Tibial artery (tissue), 4 donors: ENCODE measurements around the gene OSM.
A peak's percentile ranks its signal among the peaks of the same experiment; 100 is the strongest.

ENCODE experiments used
- DNase-seq, 2 donors: peaks; one replicate each; pipeline ENCODE4 v3.0.0-alpha.2; 2019
- H3K27ac ChIP-seq, 2 donors: fragments of 200-600 bp; sonication (generic) in 1 of 2; 1 replicate in 1 of 2; 2 replicates in 1 of 2; pipeline ENCODE4 v1.5.1; 2018 to 2019; ENCODE audit warnings: mild to moderate bottlenecking in 1 of 2
- H3K27me3 ChIP-seq, 2 donors: fragments of 200-600 bp; sonication (generic) in 1 of 2; one replicate each; pipeline versions ENCODE4 v1.5.1 to v1.6.0; 2016 to 2019
- H3K36me3 ChIP-seq, 3 donors: fragments of 200-600 bp; sonication (generic) in 2 of 3; one replicate each; pipeline ENCODE4 v1.5.1; 2016 to 2019; ENCODE audit warnings: mild to moderate bottlenecking in 2 of 3
- H3K4me1 ChIP-seq, 4 donors: fragments of 200-600 bp; sonication (generic) in 2 of 4; 1 replicate in 3 of 4; 2 replicates in 1 of 4; pipeline ENCODE4 v1.5.1; 2016 to 2019
- H3K4me3 ChIP-seq, 2 donors: fragments of 200-600 bp; sonication (generic) in 1 of 2; 1 replicate in 1 of 2; 2 replicates in 1 of 2; pipeline ENCODE4 v1.5.1; 2018 to 2019; ENCODE audit warnings: mild to moderate bottlenecking in 2 of 2
- H3K9me3 ChIP-seq, 3 donors: fragments of 200-600 bp; sonication (generic) in 1 of 3; one replicate each; pipeline ENCODE4 v1.5.1; 2016 to 2019
- CTCF ChIP-seq, 2 experiments: fragments of 200-600 bp in 1 of 2; fragments of 450-650 bp in 1 of 2; IDR thresholded peaks; one replicate each; pipeline ENCODE4 v1.5.1; 2017 to 2019; ENCODE audit warnings: antibody characterized with exemption in 2 of 2, mild to moderate bottlenecking in 1 of 2, moderate library complexity in 1 of 2
- intact Hi-C: fragments of 100-400 bp; cut with DNase I; formaldehyde crosslinking; loops from one replicate; pipeline ENCODE4 v1.15.0; 2023; ENCODE audit warnings: low total_unique reads

Gene OSM

GRCh38 chr22:30272781-30273601 lies 6.3 kb upstream of the OSM start:
- Histone ChIP-seq H3K4me1 (peaks cover 0 to 12% (median 0%) of the 10 kb centered on the region in 4 donors), H3K27me3 (no peaks in the 10 kb centered on the region), H3K9me3 (no peaks in the 10 kb centered on the region), H3K4me3 (no peak overlapping the region), H3K27ac (no peak overlapping the region), H3K36me3 (no peaks in the 10 kb centered on the region)
- intact Hi-C loops, result no loop called here
- no peak for DNase-seq
- no peak for TF ChIP-seq CTCF (IDR thresholded peaks at IDR 0.05)

- DNase-seq, result peak; percentile 83 to 89
- no peak overlapping the region for H3K4me3 ChIP-seq
- TF ChIP-seq CTCF (IDR thresholded peaks at IDR 0.05), result no peak
- intact Hi-C loops, result no loop called here
- H3K36me3 ChIP-seq, result no peaks in the 10 kb centered on the region
- no peak overlapping the region for H3K27ac ChIP-seq
- no peaks in the 10 kb centered on the region for H3K4me1 ChIP-seq
- no peaks in the 10 kb centered on the region for H3K27me3 ChIP-seq
- H3K9me3 ChIP-seq, result no peaks in the 10 kb centered on the region
These were observed 4.2 kb upstream of the OSM start for GRCh38 chr22:30270832-30271231.

- H3K4me1 ChIP-seq, result peaks cover 0 to 1% (median under 1%) of the 10 kb centered on the region in 4 donors
- peaks cover 0 to 6% of the 10 kb centered on the region in 2 donors for H3K27me3 ChIP-seq
- H3K27ac ChIP-seq, result no peak overlapping the region
- TF ChIP-seq CTCF (IDR thresholded peaks at IDR 0.05), result no peak
- no peaks in the 10 kb centered on the region for H3K36me3 ChIP-seq
- intact Hi-C loops, result no loop called here
- H3K4me3 ChIP-seq, result no peak overlapping the region
- H3K9me3 ChIP-seq, result no peaks in the 10 kb centered on the region
- no peak for DNase-seq
These were observed 1.7 kb upstream of the OSM start for GRCh38 chr22:30268331-30268730.

- Histone ChIP-seq H3K4me1 (peaks cover 0 to 5% (median 4%) of the 10 kb centered on the region in 4 donors), H3K4me3 (no peak overlapping the region), H3K27me3 (peaks cover 0 to 6% of the 10 kb centered on the region in 2 donors), H3K27ac (no peak overlapping the region), H3K36me3 (no peaks in the 10 kb centered on the region), H3K9me3 (no peaks in the 10 kb centered on the region)
- TF ChIP-seq CTCF (IDR thresholded peaks at IDR 0.05), result no peak
- intact Hi-C loops, result no loop called here
- DNase-seq, result no peak
These were observed 991 bp upstream of the OSM start for GRCh38 chr22:30267382-30268302.

DNA sequence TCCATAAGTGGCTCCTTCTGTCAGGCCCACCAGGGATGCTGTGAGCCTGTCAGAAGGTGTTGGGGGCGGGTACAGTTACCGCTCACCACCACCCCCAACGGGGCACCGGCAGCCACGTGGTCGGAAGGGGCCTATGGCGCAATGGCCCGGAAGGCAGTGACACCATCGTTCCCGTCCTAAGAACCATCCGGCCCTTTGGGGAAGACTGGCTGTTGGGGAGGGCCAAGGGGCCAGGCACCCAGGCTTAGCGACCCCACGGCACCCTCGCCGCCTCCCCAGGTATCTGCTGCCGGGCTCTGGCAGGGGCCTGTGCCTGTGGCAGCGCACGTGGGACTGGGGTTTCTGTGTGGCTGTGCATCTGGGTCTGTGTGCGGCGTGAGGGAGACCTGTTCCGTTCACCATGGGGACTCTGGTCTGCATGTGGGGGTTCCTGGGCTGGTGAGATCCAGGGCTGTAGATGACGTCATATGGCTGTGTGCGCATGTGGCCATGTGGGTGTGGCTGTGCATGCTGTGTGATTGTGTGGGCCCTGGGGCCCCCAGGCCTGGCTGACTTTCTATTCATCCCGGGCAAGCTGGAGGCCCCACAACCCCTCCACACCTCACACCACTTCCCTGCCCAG lies 717 bp downstream of the OSM start:
- Histone ChIP-seq H3K27me3 (peaks cover 0 to 6% of the 10 kb centered on the region in 2 donors), H3K4me3 (peak overlapping the region; percentile 26 to 28), H3K36me3 (no peaks in the 10 kb centered on the region), H3K27ac (no peak overlapping the region), H3K9me3 (no peaks in the 10 kb centered on the region), H3K4me1 (peaks cover 0 to 5% (median 4%) of the 10 kb centered on the region in 4 donors)
- TF ChIP-seq CTCF (IDR thresholded peaks at IDR 0.05), result no peak
- intact Hi-C loops, result no loop called here
- peak; percentile 67 to 82 for DNase-seq
